GM10266 (cell line): ENCODE results near the gene SEL1L2.

ENCODE experiments used
- DNase-seq: peaks from one replicate; pipeline ENCODE4 v3.0.0; 2012; ENCODE audit errors: extremely low spot score
- TF ChIP-seq, protein P1 (sequence below): IDR thresholded peaks from 2 replicates; pipeline ENCODE4 v1.5.1; 2012; ENCODE audit warnings: mild to moderate bottlenecking, low read depth; ENCODE audit not compliant: control insufficient read depth, insufficient read depth; ENCODE audit errors: missing control alignments

Gene SEL1L2

DNA sequence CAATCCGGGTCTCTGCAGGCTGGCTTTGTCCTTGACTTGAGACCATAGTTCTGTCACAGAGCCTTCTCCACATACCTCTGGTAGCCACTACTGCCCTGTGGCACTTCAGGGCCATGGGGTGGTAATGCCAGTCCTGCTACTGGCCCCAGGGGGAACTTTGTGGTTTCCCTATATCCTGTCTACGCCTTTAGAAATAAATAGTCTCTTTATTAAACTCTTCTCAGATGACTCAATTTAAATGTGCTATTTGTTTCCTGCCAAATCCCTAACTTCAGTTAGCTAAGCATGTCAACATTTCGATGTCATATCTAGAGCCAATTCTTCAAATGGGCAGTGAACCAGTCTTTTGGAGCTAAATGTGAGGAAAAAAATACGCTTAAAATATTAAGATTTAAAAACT is 60.1 kb downstream of the SEL1L2 start:
- TF ChIP-seq, protein P1, sequence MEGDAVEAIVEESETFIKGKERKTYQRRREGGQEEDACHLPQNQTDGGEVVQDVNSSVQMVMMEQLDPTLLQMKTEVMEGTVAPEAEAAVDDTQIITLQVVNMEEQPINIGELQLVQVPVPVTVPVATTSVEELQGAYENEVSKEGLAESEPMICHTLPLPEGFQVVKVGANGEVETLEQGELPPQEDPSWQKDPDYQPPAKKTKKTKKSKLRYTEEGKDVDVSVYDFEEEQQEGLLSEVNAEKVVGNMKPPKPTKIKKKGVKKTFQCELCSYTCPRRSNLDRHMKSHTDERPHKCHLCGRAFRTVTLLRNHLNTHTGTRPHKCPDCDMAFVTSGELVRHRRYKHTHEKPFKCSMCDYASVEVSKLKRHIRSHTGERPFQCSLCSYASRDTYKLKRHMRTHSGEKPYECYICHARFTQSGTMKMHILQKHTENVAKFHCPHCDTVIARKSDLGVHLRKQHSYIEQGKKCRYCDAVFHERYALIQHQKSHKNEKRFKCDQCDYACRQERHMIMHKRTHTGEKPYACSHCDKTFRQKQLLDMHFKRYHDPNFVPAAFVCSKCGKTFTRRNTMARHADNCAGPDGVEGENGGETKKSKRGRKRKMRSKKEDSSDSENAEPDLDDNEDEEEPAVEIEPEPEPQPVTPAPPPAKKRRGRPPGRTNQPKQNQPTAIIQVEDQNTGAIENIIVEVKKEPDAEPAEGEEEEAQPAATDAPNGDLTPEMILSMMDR, result no peak

GRCh38 chr20:13929836-13930235 is 60.6 kb downstream of the SEL1L2 start:
- DNase-seq, result no peak
- TF ChIP-seq, protein P1, result no peak

More for the DNA sequence above, 60.1 kb downstream of the SEL1L2 start:
- DNase-seq, result no peak

DNA sequence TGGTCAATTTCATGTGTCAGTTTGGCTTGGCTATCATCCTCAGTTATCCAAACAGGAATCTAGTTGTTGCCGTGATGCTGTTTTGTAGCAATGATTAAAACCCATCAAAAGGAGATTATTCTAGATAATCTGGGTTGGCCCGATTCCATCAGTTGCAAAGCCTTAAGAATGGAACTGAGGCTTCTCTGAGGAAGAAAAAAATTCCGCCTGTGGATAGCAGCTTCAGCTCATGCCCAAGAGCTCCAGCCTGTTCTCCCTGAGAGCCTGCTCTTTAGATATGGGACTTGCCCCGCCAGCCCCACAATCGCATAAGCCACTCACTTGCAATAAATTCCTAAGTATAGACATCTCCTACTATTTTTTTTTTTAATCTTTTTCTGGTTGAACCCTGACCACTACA is 61.5 kb downstream of the SEL1L2 start:
- TF ChIP-seq, protein P1, result no peak
- DNase-seq, result no peak

DNA sequence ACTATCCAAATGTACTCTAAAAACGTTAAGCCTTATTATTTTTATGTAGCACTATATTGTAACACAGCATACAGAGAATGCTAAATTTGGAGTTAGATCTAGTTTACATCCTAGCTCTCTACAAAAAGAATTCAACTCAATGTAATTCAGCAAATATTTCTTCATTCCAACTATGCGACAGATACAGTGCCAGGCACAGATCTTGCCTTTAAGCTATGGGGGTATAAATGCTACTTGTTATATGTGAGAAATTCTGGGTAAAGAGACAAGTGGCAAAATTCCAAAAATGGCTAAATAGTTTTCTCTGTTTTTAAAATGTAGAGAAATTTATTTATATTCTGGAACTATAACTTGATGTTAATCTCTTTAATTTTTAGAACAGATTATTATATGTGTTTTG is 63.2 kb downstream of the SEL1L2 start:
- TF ChIP-seq, protein P1, result no peak
- no peak for DNase-seq

- no peak for DNase-seq
- TF ChIP-seq, protein P1, result no peak
Observed at GRCh38 chr20:13922241-13922640, 68.2 kb downstream of the SEL1L2 start.

DNA sequence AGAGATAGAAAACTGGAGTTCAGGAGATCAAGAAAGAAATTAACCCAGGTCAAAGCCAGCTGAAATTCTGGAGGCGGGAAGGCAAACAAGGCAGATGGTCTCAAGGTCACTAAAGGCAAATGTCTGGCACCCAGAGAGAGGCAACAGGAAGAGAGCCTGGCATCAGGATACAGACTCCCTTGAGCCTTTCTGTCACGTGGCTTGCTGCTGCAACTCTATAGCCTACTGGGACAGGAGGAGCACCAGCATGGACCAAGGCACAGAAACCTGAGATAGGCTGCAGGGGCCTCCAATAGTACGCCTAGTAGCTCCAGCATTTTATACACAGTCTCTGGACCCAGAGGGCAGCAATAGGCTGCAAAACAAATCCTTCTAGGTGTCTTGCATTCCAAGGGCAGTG is 75.1 kb downstream of the SEL1L2 start:
- DNase-seq, result no peak
- TF ChIP-seq, protein P1, result no peak

DNA sequence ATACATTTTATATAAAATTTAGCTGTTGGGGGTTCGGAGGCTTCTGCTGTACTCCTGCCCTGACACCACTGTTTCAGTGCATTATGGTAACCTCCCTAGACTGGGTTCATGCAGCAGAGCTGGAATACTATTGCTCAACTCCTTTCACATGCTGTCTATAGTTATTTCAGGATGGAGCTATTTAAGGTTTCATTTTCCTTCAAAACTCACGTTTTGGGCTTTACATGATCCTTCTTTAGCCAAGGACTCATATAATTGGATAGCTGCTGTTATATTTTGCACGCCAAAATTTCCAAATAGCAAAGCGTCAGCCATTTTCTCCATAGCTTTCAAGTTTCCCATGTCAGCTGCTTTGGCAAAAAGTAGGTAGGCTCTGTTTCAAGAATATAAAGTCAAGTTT is 76.8 kb downstream of the SEL1L2 start:
- TF ChIP-seq, protein P1, result no peak
- no peak for DNase-seq
